Keratinocyte (primary cell): ENCODE measurements around the gene EGR4. TPM values are rescaled to one million over a fixed set of nuclear protein-coding genes. Genes with fewer than 3 reads are reported as not detected.

Experiments used
- DNase-seq: peaks from one replicate; pipeline ENCODE4 v3.0.0-alpha.2; 2011; ENCODE audit warnings: low read depth, missing footprints, low spot score
- FAIRE-seq: peaks from 2 replicates; lab custom pipeline; 2011; peaks lifted over from hg19 to GRCh38; lab: Jason Lieb, UNC
- H2AFZ ChIP-seq: 2 replicates; pipeline ENCODE4 v1.6.0; 2012; ENCODE audit warnings: low read length, control low read depth, inconsistent platforms; ENCODE audit not compliant: control insufficient read depth
- H3K27ac ChIP-seq: 2 replicates; pipeline ENCODE4 v1.5.1; 2011; ENCODE audit warnings: low read length; ENCODE audit not compliant: control insufficient read depth, insufficient read depth
- H3K27me3 ChIP-seq: 3 replicates; pipeline ENCODE4 v1.6.0; 2011; ENCODE audit warnings: low read length; ENCODE audit not compliant: control insufficient read depth, insufficient read depth; ENCODE audit errors: extremely low read depth
- H3K36me3 ChIP-seq, 2 experiments: 2 replicates in 1 of 2; 3 replicates in 1 of 2; pipeline ENCODE4 v1.5.1; 2011; ENCODE audit warnings: low read length in 2 of 2, mild to moderate bottlenecking in 1 of 2; ENCODE audit not compliant: control insufficient read depth in 2 of 2, insufficient read depth in 2 of 2; ENCODE audit errors: extremely low read depth in 1 of 2
- H3K4me1 ChIP-seq: 3 replicates; pipeline ENCODE4 v1.5.1; 2011; ENCODE audit warnings: low read length; ENCODE audit not compliant: control insufficient read depth, insufficient read depth; ENCODE audit errors: extremely low read depth
- H3K4me2 ChIP-seq: 3 replicates; pipeline ENCODE4 v1.6.0; 2011; ENCODE audit warnings: low read depth, low read length; ENCODE audit not compliant: control insufficient read depth, insufficient read depth; ENCODE audit errors: extremely low read depth
- H3K4me3 ChIP-seq, 3 experiments: fragments of 200-600 bp in 1 of 3; sonication (generic) in 1 of 3; 2 replicates in 2 of 3; 3 replicates in 1 of 3; pipeline ENCODE4 v1.5.1; 2011 to 2016; ENCODE audit warnings: low read length in 3 of 3, mild to moderate bottlenecking in 3 of 3, control low read depth in 2 of 3, inconsistent platforms in 1 of 3, low read depth in 1 of 3, mixed read lengths in 1 of 3, mixed run types in 1 of 3, moderate library complexity in 1 of 3; ENCODE audit not compliant: control insufficient read depth in 2 of 3, insufficient read depth in 2 of 3; ENCODE audit errors: extremely low read depth in 1 of 3
- H3K79me2 ChIP-seq: 2 replicates; pipeline ENCODE4 v1.6.0; 2012; ENCODE audit warnings: low read length; ENCODE audit not compliant: control insufficient read depth, insufficient read depth
- H3K9ac ChIP-seq: 3 replicates; pipeline ENCODE4 v1.6.0; 2011; ENCODE audit warnings: low read length; ENCODE audit not compliant: control insufficient read depth, insufficient read depth; ENCODE audit errors: extremely low read depth
- H3K9me1 ChIP-seq: 3 replicates; pipeline ENCODE4 v1.6.0; 2011; ENCODE audit warnings: low read length; ENCODE audit not compliant: control insufficient read depth, insufficient read depth; ENCODE audit errors: extremely low read depth
- H3K9me3 ChIP-seq: 2 replicates; pipeline ENCODE4 v1.5.1; 2012; ENCODE audit warnings: low read depth, low read length; ENCODE audit not compliant: control insufficient read depth
- H4K20me1 ChIP-seq: 3 replicates; pipeline ENCODE4 v1.6.0; 2011; ENCODE audit warnings: low read length; ENCODE audit not compliant: control insufficient read depth, insufficient read depth; ENCODE audit errors: extremely low read depth
- EZH2 ChIP-seq: IDR thresholded peaks from one replicate; pipeline ENCODE4 v1.6.1; 2012; ENCODE audit warnings: inconsistent platforms, mild to moderate bottlenecking, low read length, moderate library complexity
- dilution Hi-C: fragments of 300-500 bp; cut with MboI; formaldehyde crosslinking; loops from one replicate; pipeline ENCODE4 v1.7.0; 2020; ENCODE audit warnings: low sequenced_read_pairs; ENCODE audit not compliant: extremely low pct_ligation_motif_present
- polyA plus RNA-seq, 5 experiments: library from polyadenylated mRNA; depleted of rRNA in 3 of 5; stranded (reverse) in 3 of 5; stranded (forward) in 1 of 5; unstranded in 1 of 5; fragments of >200 nt; gene quantifications; 1 replicate in 1 of 5; 2 replicates in 3 of 5; 3 replicates in 1 of 5; pipeline versions ENCODE4 v1.2.1 to v1.2.3, GENCODE V29; 2011 to 2012; ENCODE audit warnings: missing spikeins in 2 of 5, low read depth in 1 of 5, low replicate concordance in 1 of 5
- TF ChIP-seq, protein P1 (sequence below), 3 experiments: IDR thresholded peaks in 1 of 3; conservative IDR thresholded peaks in 1 of 3; optimal IDR thresholded peaks in 1 of 3; 2 replicates in 2 of 3; 3 replicates in 1 of 3; pipeline versions ENCODE3 to v1.5.1; 2011; ENCODE audit warnings: low read length in 3 of 3, mild to moderate bottlenecking in 3 of 3, moderate library complexity in 2 of 3, control low read depth in 1 of 3, inconsistent platforms in 1 of 3; ENCODE audit not compliant: insufficient read depth in 2 of 3; ENCODE audit errors: extremely low read depth in 1 of 3

EGR4 gene
- polyA plus RNA-seq, 1 donor (not counting 4 experiments of a cell fraction or from before 2014, with no cell fraction given) = not detected

DNA sequence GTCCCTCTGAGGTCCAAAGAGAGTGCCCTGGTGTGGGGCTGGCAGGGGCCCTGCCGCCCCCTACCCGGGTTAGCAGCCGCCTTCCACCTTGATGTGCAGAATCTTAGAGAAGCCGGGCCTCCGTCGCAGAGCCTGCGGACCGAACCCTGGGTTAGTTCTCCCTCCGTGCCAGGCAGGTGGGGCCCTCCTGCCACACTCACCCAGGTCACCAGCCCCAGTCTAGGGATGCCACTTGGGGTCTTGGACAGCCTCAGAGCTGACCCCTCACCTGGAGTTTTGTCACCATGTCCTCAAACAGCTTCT, 34.5 kb downstream of the EGR4 start:
- DNase-seq = no peak
- H3K4me1 ChIP-seq = peaks cover 20% of the 10 kb centered on the region

DNA sequence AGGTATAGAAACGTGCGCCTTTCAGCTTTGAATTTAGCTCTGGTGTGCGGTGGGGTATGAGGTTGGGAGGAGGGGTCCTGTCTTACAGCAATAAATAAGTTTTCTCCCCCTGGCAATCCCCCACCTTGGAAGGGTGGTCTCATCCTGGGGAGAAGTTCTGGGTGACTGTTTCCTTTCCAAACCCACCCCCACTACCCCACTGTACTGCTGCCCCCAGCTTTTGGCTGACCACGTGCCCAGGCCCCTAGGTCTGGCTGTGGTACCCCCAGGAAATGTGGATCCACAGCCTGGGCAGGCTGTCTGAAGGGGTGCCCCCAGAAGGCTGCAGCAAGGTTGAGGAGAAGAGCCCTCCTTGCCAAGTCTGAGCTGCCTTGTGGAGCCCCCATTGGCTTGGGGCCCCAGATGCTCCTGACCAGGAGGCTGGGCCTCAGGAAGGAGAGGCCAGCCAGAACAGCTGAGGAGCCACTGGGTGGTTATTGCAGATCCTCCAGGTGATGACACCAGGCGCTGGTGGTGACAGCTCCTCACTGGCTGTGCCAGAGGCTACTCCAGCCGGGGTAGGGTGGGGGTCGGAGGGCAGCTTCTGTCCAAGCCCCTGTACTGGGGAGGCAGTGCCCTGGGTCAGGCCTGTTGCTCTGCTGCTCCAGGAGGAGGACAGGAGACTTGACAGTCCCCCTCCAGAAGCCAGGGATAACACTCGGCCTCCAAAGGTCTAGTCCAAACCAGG, 35.0 kb downstream of the EGR4 start:
- dilution Hi-C loops = no loop called here
- peaks cover 8 to 15% of the 10 kb centered on the region in 2 experiments for H3K36me3 ChIP-seq
- H3K9me3 ChIP-seq = no peaks in the 10 kb centered on the region
- FAIRE-seq = no peak
- no peak overlapping the region for H3K4me3 ChIP-seq
- H3K9me1 ChIP-seq = peaks cover 3% of the 10 kb centered on the region
- H3K4me1 ChIP-seq = peaks cover 25% of the 10 kb centered on the region
- no peaks in the 10 kb centered on the region for H4K20me1 ChIP-seq
- no peak overlapping the region for H3K27ac ChIP-seq
- no peak for DNase-seq
- no peaks in the 10 kb centered on the region for H3K79me2 ChIP-seq
- H2AFZ ChIP-seq = no peak overlapping the region
- H3K27me3 ChIP-seq = no peaks in the 10 kb centered on the region
- TF ChIP-seq, protein P1, sequence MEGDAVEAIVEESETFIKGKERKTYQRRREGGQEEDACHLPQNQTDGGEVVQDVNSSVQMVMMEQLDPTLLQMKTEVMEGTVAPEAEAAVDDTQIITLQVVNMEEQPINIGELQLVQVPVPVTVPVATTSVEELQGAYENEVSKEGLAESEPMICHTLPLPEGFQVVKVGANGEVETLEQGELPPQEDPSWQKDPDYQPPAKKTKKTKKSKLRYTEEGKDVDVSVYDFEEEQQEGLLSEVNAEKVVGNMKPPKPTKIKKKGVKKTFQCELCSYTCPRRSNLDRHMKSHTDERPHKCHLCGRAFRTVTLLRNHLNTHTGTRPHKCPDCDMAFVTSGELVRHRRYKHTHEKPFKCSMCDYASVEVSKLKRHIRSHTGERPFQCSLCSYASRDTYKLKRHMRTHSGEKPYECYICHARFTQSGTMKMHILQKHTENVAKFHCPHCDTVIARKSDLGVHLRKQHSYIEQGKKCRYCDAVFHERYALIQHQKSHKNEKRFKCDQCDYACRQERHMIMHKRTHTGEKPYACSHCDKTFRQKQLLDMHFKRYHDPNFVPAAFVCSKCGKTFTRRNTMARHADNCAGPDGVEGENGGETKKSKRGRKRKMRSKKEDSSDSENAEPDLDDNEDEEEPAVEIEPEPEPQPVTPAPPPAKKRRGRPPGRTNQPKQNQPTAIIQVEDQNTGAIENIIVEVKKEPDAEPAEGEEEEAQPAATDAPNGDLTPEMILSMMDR (optimal IDR thresholded peaks at IDR 0.05 in 1 of 3, IDR thresholded peaks at IDR 0.05 in 1 of 3, conservative IDR thresholded peaks at IDR 0.05 in 1 of 3; ENCODE audit: extremely low read depth in 1 of 3, insufficient read depth in 2 of 3, low read length in 3 of 3) = no peak
- TF ChIP-seq EZH2 = no peak
- no peak overlapping the region for H3K4me2 ChIP-seq
- no peak overlapping the region for H3K9ac ChIP-seq

More for the DNA sequence above, 34.5 kb downstream of the EGR4 start:
- H3K4me2 ChIP-seq = no peak overlapping the region
- no peak overlapping the region for H3K9ac ChIP-seq
- no peak overlapping the region for H3K27ac ChIP-seq
- no peak overlapping the region for H3K4me3 ChIP-seq
- H3K79me2 ChIP-seq = no peaks in the 10 kb centered on the region
- peaks cover 9 to 10% of the 10 kb centered on the region in 2 experiments for H3K36me3 ChIP-seq
- no peak for TF ChIP-seq EZH2
- TF ChIP-seq, protein P1 (optimal IDR thresholded peaks at IDR 0.05 in 1 of 3, IDR thresholded peaks at IDR 0.05 in 1 of 3, conservative IDR thresholded peaks at IDR 0.05 in 1 of 3; ENCODE audit: extremely low read depth in 1 of 3, insufficient read depth in 2 of 3, low read length in 3 of 3) = no peak
- no peaks in the 10 kb centered on the region for H4K20me1 ChIP-seq
- no peaks in the 10 kb centered on the region for H3K27me3 ChIP-seq
- no peak for FAIRE-seq
- dilution Hi-C loops = no loop called here
- no peaks in the 10 kb centered on the region for H3K9me3 ChIP-seq
- no peaks in the 10 kb centered on the region for H3K9me1 ChIP-seq
- H2AFZ ChIP-seq = no peak overlapping the region
